Breast epithelium (tissue), 4 donors: ENCODE measurements around the gene MARCKSL1. TPM values are rescaled to one million over a fixed set of nuclear protein-coding genes. Genes with fewer than 3 reads are reported as not detected.

ENCODE experiments used
- DNase-seq, 2 donors: peaks; one replicate each; pipeline ENCODE4 v3.0.0-alpha.2; 2019; ENCODE audit warnings: low spot score in 2 of 2
- H3K27ac ChIP-seq, 2 donors: fragments of 200-600 bp; sonication (generic) in 1 of 2; one replicate each; pipeline ENCODE4 v1.5.1; 2016 to 2019; ENCODE audit warnings: mild to moderate bottlenecking in 1 of 2
- H3K27me3 ChIP-seq, 2 donors: fragments of 200-600 bp; sonication (generic) in 1 of 2; one replicate each; pipeline versions ENCODE4 v1.5.1 to v1.6.0; 2017 to 2019; ENCODE audit warnings: control low read depth in 1 of 2, mild to moderate bottlenecking in 1 of 2
- H3K36me3 ChIP-seq: fragments of 200-600 bp; one replicate; pipeline ENCODE4 v1.5.1; 2019
- H3K4me1 ChIP-seq, 2 donors: fragments of 200-600 bp; sonication (generic); one replicate each; pipeline ENCODE4 v1.5.1; 2016 to 2019; ENCODE audit warnings: control low read depth in 1 of 2
- H3K4me3 ChIP-seq, 3 donors: fragments of 200-600 bp; sonication (generic); 1 replicate in 2 of 3; 2 replicates in 1 of 3; pipeline ENCODE4 v1.5.1; 2016 to 2019; ENCODE audit warnings: mild to moderate bottlenecking in 3 of 3, moderate library complexity in 2 of 3
- H3K9me3 ChIP-seq, 2 donors: fragments of 200-600 bp; sonication (generic) in 1 of 2; one replicate each; pipeline ENCODE4 v1.5.1; 2016 to 2019; ENCODE audit warnings: control low read depth in 1 of 2
- CTCF ChIP-seq, 3 donors: fragments of 450-650 bp; IDR thresholded peaks; one replicate each; pipeline ENCODE4 v1.5.1; 2016 to 2017; ENCODE audit warnings: antibody characterized with exemption in 3 of 3, mild to moderate bottlenecking in 3 of 3, moderate library complexity in 3 of 3
- POLR2A ChIP-seq: fragments of 450-650 bp; IDR thresholded peaks from one replicate; pipeline ENCODE4 v1.6.1; 2016; ENCODE audit warnings: antibody characterized with exemption, mild to moderate bottlenecking, moderate library complexity
- POLR2AphosphoS5 ChIP-seq, 3 donors: sonication (generic); formaldehyde crosslinking; IDR thresholded peaks; one replicate each; pipeline ENCODE4 v1.6.1; 2017; ENCODE audit warnings: antibody characterized with exemption in 3 of 3
- intact Hi-C: fragments of 100-400 bp; cut with DNase I; formaldehyde crosslinking; loops from one replicate; pipeline ENCODE4 v1.15.1; 2023; ENCODE audit warnings: low total_unique reads
- total RNA-seq, 3 donors: library from RNA; depleted of rRNA; stranded (reverse); fragments of >200 nt; gene quantifications; one replicate each; pipeline ENCODE4 v1.1.0, GENCODE V29; 2016

MARCKSL1 gene
- total RNA-seq, 3 donors from 2014 or later, result 33.4 to 82.8 (median 47.9) TPM

DNA sequence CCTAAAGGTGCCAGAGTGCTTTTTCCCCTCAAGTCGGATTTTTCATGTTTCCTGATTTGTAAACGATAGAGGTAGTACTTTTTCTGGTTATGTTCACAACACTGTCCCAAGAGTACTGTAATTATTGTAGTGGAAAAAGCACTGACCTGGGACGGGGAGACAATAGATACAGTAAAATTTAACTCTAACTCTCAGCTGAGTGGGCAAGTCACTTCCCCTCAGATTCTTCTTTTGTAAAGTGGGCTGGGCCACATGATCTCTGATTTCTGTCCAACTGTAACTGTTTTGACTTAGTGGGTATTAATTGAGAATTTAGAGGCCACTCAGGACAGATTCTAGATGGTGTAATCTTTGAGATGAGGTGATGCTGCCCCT is 19.1 kb downstream of the MARCKSL1 start:
- Histone ChIP-seq H3K27me3 (no peaks in the 10 kb centered on the region), H3K36me3 (no peaks in the 10 kb centered on the region), H3K4me1 (no peaks in the 10 kb centered on the region), H3K9me3 (no peaks in the 10 kb centered on the region), H3K27ac (no peak overlapping the region), H3K4me3 (no peak overlapping the region)
- DNase-seq, result no peak
- no peak for TF ChIP-seq CTCF (IDR thresholded peaks at IDR 0.05)
- no peak for TF ChIP-seq POLR2A
- intact Hi-C loops, result no loop called here

GRCh38 chr1:32311709-32312393 is 24.2 kb downstream of the MARCKSL1 start:
- Histone ChIP-seq H3K27me3 (no peaks in the 10 kb centered on the region), H3K4me3 (no peak overlapping the region), H3K9me3 (no peaks in the 10 kb centered on the region), H3K36me3 (no peaks in the 10 kb centered on the region), H3K27ac (no peak overlapping the region), H3K4me1 (no peaks in the 10 kb centered on the region)
- intact Hi-C loops, result no loop called here
- DNase-seq, result no peak
- no peak for TF ChIP-seq CTCF (IDR thresholded peaks at IDR 0.05)
- no peak for TF ChIP-seq POLR2A
- TF ChIP-seq POLR2AphosphoS5 (IDR thresholded peaks at IDR 0.05), result no peak

GRCh38 chr1:32309960-32310359 is 26.1 kb downstream of the MARCKSL1 start:
- H3K27ac ChIP-seq, result peak overlapping the region; percentile 15 to 36
- intact Hi-C loops, result no loop called here
- no peaks in the 10 kb centered on the region for H3K9me3 ChIP-seq
- DNase-seq, result no peak
- H3K4me3 ChIP-seq, result no peak overlapping the region
- H3K27me3 ChIP-seq, result no peaks in the 10 kb centered on the region
- TF ChIP-seq CTCF (IDR thresholded peaks at IDR 0.05), result no peak
- TF ChIP-seq POLR2A, result no peak
- no peak for TF ChIP-seq POLR2AphosphoS5 (IDR thresholded peaks at IDR 0.05)
- H3K4me1 ChIP-seq, result no peaks in the 10 kb centered on the region
- peaks cover 5% of the 10 kb centered on the region for H3K36me3 ChIP-seq

GRCh38 chr1:32307324-32307723 is 28.7 kb downstream of the MARCKSL1 start:
- H3K9me3 ChIP-seq, result no peaks in the 10 kb centered on the region
- H3K4me3 ChIP-seq, result no peak overlapping the region
- H3K27me3 ChIP-seq, result no peaks in the 10 kb centered on the region
- no peak for TF ChIP-seq POLR2AphosphoS5 (IDR thresholded peaks at IDR 0.05)
- TF ChIP-seq CTCF (IDR thresholded peaks at IDR 0.05), result no peak
- no peak for TF ChIP-seq POLR2A
- intact Hi-C loops, result no loop called here
- no peaks in the 10 kb centered on the region for H3K4me1 ChIP-seq
- H3K27ac ChIP-seq, result no peak overlapping the region
- peaks cover 5% of the 10 kb centered on the region for H3K36me3 ChIP-seq
- DNase-seq, result no peak

DNA sequence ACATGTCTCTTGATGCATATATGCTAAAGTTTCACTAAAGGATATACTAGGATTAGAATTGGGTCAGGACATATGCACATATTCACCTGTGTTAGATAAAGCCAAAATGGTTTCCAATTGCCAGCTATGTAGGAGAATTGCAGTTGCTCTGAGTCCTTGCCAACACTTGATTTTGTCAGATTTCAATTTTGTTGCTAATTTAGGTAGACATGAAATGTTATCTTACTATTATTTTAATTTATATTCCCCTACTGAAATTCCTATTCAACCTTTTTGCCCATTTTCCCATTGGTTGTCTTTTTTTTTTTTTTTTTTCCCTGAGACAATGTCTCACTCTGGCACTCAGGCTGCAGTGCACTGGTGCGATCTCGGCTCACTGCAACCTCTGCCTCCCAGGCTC is 30.7 kb downstream of the MARCKSL1 start:
- DNase-seq, result no peak
- H3K4me1 ChIP-seq, result no peaks in the 10 kb centered on the region
- no peak overlapping the region for H3K4me3 ChIP-seq
- H3K36me3 ChIP-seq, result peaks cover 5% of the 10 kb centered on the region
- H3K27me3 ChIP-seq, result no peaks in the 10 kb centered on the region
- TF ChIP-seq CTCF (IDR thresholded peaks at IDR 0.05), result no peak
- no peak for TF ChIP-seq POLR2A
- intact Hi-C loops, result no loop called here
- H3K9me3 ChIP-seq, result no peaks in the 10 kb centered on the region
- no peak overlapping the region for H3K27ac ChIP-seq
